ENCODE results near the gene ILK.

The ILK gene

DNA sequence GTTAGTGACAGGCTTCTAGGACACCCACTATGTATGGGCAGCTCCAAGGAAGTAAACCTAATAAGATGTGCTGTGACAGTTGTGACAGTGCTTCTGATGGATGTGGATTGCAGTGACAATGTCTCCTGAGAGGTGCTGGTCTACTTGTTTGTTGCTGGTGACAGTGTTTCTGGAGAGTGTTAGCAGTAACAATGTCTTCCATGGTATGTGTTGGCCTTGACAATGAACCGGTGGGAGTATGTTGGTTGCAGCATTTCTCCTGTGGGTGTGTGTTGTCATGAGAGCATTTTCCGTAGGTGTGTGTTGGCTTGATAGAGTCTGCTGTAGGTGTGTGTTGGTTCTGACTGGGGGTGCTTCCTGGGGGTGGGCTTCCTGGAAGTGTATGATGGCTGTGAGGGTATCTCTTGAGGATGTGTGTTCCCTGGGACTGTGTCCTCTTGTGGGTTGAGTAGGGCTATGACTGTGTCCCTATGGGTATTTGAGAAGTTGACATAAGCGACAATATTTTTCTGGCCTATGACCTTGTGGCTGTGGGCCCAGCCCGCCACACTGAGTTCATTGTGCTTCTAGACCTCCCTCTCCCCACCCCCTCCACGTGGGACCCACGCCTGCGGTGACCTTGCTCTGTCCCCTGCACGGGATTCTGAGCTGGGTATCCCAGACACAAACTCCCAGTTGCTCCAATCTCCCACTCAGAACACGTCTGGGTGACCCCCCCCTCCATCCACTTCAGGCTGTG is 50.9 kb downstream of the ILK start:
- no peak for DNase-seq (ENCODE audit: low read depth in 1 of 2, low spot score in 1 of 2)

DNA sequence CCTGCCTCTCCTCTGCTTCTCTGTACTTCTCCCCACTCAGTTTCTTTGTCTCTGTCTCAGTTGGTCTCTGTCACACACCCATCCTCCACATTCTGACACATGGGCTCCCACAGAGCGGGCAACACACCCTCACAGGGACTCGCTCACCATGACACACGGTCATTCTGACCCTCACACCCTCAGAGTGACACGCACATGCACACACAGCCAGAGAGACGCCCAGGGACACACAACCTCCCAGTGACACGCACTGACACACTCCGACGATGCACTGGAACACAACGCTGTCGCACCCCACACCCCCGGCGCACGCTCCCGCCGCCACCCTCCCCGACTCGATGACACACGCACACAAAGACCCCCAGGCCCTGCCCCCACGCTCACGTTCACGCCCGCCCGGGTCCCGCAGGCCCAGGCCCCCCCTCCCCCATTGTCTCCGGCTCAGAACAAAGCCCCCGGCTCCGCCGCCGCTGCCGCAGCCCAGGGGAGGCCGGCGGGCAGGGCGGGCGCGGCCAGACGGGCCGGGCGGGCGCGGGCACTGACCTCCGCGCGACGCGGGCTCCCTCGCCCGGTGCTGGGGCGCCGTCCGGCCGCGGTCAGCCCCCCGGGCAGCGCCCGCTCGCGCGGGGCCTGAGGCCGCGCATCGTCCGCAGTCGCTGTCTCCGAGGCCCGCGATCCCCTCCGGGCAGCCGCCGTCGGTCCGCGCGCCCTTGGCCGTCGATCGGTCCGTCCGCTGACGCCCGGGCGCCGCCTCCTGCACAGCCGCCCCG is 51.6 kb downstream of the ILK start:
- DNase-seq (ENCODE audit: low read depth in 1 of 2, low spot score in 1 of 2), result peak in 1 of 2 donors; percentile 4

GRCh38 chr11:6655790-6656583 is 52.4 kb downstream of the ILK start, which contains the start of gene DCHS1:
Gene DCHS1 (minus strand): TSS chr11:6655809. CDS start chr11:6641613, 14,196 bp downstream.
- DNase-seq (ENCODE audit: low read depth in 1 of 2, low spot score in 1 of 2), result no peak

DNA sequence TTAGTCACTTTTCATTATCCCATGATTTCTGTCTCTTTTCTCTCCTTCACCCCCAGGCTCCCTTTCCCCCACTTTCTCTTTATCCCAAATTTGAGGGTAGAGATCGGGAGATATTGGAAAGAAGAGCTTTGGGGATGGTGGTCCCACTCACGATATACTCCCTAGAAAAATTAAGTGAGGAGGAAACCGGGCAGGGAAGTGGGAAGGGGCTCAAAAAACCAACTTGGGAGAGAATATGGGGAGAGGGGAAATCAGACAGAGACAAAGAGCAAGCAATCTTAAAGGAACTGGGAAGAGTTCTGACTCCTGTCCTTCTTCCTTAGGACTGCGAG is 53.0 kb downstream of the ILK start:
- DNase-seq (ENCODE audit: low read depth in 1 of 2, low spot score in 1 of 2), result no peak

GRCh38 chr11:6656936-6657335 is 53.4 kb downstream of the ILK start:
- no peak for DNase-seq (ENCODE audit: low read depth in 1 of 2, low spot score in 1 of 2)

- DNase-seq (ENCODE audit: low read depth in 1 of 2, low spot score in 1 of 2), result no peak
These were observed 53.8 kb downstream of the ILK start for GRCh38 chr11:6657346-6657745.

- no peak for DNase-seq (ENCODE audit: low read depth in 1 of 2, low spot score in 1 of 2)
These were observed 55.1 kb downstream of the ILK start for GRCh38 chr11:6658647-6659046.

Data from activated CD4-positive, alpha-beta T cell treated with anti-CD3 and anti-CD28 coated beads, Interleukin-2, amount 50 U/mL, for 24 hours (primary cell).